Vagina (tissue), 2 donors: Measurements from ENCODE around the gene SSUH2. TPM values are rescaled to one million over a fixed set of nuclear protein-coding genes. Genes with fewer than 3 reads are reported as not detected.

ENCODE experiments used
- DNase-seq, 2 donors: peaks; one replicate each; pipeline ENCODE4 v3.0.0-alpha.2; 2017; ENCODE audit errors: extremely low spot score in 2 of 2
- H3K27ac ChIP-seq: fragments of 200-600 bp; sonication (generic); one replicate; pipeline ENCODE4 v1.5.1; 2019
- H3K27me3 ChIP-seq: fragments of 200-600 bp; sonication (generic); one replicate; pipeline ENCODE4 v1.5.1; 2019
- H3K36me3 ChIP-seq, 2 donors: fragments of 200-600 bp; sonication (generic); one replicate each; pipeline ENCODE4 v1.5.1; 2017 to 2019
- H3K4me1 ChIP-seq: fragments of 200-600 bp; sonication (generic); one replicate; pipeline ENCODE4 v1.5.1; 2019
- H3K4me3 ChIP-seq, 2 donors: fragments of 200-600 bp; sonication (generic); 1 replicate in 1 of 2; 2 replicates in 1 of 2; pipeline ENCODE4 v1.5.1; 2016 to 2019
- H3K9me3 ChIP-seq: fragments of 200-600 bp; sonication (generic); one replicate; pipeline ENCODE4 v1.5.1; 2019
- CTCF ChIP-seq, 3 experiments: fragments of 450-650 bp in 2 of 3; fragments of 200-600 bp in 1 of 3; sonication (generic) in 1 of 3; IDR thresholded peaks; one replicate each; pipeline ENCODE4 v1.5.1; 2017 to 2019; ENCODE audit warnings: antibody characterized with exemption in 3 of 3, mild to moderate bottlenecking in 2 of 3, moderate library complexity in 2 of 3
- POLR2A ChIP-seq, 2 donors: fragments of 450-650 bp; IDR thresholded peaks; one replicate each; pipeline ENCODE4 v1.6.1; 2017; ENCODE audit warnings: antibody characterized with exemption in 2 of 2, mild to moderate bottlenecking in 2 of 2, moderate library complexity in 2 of 2
- POLR2AphosphoS5 ChIP-seq, 2 donors: sonication (generic); formaldehyde crosslinking; IDR thresholded peaks; one replicate each; pipeline ENCODE4 v1.9.0; 2017; ENCODE audit warnings: antibody characterized with exemption in 2 of 2, mild to moderate bottlenecking in 2 of 2, low read depth in 1 of 2; ENCODE audit not compliant: insufficient read depth in 1 of 2
- intact Hi-C: fragments of 100-400 bp; cut with DNase I; formaldehyde crosslinking; loops from one replicate; pipeline ENCODE4 v1.15.1; 2023
- total RNA-seq: library from RNA; depleted of rRNA; stranded (reverse); fragments of >200 nt; gene quantifications from one replicate; pipeline ENCODE4 v1.2.3, GENCODE V29; 2016

The SSUH2 gene
- total RNA-seq, 1 donor from 2014 or later: not detected

DNA sequence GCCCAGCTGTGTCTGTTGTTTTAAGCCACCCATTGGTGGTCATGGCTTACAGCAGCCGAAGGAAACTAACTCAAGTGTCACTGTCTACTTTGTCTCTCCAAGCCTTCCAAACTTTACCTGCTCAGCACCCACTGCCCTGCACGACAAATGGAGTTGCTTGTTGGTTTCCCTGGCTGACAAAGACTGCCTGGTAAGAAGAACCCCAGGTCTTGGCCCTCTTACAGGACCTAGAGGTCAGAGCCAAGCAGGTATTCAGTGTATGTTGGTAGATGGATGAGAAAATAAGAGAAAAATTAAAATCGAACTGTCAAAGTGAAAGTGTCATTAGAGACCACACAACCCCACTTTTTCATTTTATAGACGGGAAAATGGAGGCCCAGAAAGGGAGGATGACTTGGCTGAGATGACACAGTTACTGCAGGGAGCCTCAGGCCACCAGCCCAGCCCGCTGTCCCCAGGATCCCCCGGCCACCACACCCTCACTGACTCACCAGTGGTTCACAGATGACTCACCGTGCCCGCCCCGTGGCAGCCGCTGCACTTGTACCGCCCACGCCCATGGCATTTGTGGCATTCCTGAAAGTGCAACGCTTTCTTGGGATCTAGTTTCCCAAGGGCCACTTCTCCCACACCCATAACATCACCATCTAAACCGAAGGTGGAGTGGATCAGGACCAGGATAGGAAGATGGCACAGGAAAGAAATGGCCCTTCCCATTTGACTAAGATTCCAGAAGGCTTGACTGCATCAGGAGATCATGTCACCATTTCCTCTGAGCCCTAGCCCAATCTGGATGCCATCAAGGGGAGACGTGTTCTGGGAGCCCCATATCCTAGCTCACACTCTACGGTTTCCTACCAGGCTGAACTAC lies 15.2 kb downstream of the SSUH2 start:
- Histone ChIP-seq H3K4me3 (no peak overlapping the region), H3K27ac (no peak overlapping the region), H3K27me3 (no peaks in the 10 kb centered on the region), H3K4me1 (no peaks in the 10 kb centered on the region), H3K9me3 (no peaks in the 10 kb centered on the region), H3K36me3 (no peaks in the 10 kb centered on the region)
- no peak for DNase-seq
- intact Hi-C loops: no loop called here
- TF ChIP-seq CTCF (IDR thresholded peaks at IDR 0.05) (no peak), POLR2AphosphoS5 (IDR thresholded peaks at IDR 0.05; ENCODE audit: insufficient read depth in 1 of 2, low read depth in 1 of 2) (peak in 1 of 2 donors; percentile 56)

GRCh38 chr3:8627949-8628348 lies 16.6 kb downstream of the SSUH2 start:
- H3K27me3 ChIP-seq: no peaks in the 10 kb centered on the region

DNA sequence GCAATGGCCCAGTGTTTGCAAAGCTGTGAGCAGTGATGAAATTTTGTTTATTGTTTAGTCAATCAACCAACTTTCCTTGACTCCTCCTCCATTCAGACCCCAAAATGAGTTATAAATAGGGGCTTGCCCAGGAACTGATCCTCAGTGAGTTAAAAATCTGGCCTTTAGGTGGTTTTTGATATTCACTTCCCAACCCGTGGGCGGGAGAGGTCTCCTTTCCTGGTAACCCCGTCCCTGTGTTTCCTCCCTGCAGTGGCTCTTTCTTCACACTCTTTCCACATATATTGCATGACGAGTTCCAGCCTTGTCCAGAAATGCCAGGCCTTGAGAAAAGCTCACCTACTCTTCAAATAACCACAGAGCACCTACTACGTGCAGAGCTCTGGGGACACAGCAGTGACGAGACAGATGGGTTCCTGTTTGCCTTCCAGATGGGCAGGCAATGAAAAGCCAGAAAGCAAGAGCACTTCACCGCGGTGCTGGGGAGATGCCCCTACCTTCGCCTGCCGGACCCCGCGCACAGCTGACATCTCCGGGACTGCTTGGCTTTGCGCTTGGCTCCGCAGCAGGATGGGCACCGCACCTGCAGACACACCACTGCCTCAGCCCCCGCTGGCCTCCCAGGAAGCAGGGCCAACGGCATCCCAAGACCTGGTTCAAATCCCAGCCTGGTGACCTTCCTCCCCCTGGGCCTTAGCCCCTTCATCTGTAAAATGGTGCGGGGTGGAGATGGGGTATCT lies 17.2 kb downstream of the SSUH2 start:
- no peak for DNase-seq
- no peaks in the 10 kb centered on the region for H3K36me3 ChIP-seq
- H3K4me1 ChIP-seq: peaks cover 5% of the 10 kb centered on the region
- no peaks in the 10 kb centered on the region for H3K9me3 ChIP-seq
- TF ChIP-seq POLR2AphosphoS5 (IDR thresholded peaks at IDR 0.05; ENCODE audit: insufficient read depth in 1 of 2, low read depth in 1 of 2) (no peak), POLR2A (IDR thresholded peaks at IDR 0.05) (no peak), CTCF (IDR thresholded peaks at IDR 0.05) (no peak)
- no peaks in the 10 kb centered on the region for H3K27me3 ChIP-seq
- intact Hi-C loops: no loop called here
- H3K4me3 ChIP-seq: no peak overlapping the region
- H3K27ac ChIP-seq: no peak overlapping the region

More at GRCh38 chr3:8627949-8628348, 16.6 kb downstream of the SSUH2 start:
- TF ChIP-seq CTCF (IDR thresholded peaks at IDR 0.05) (no peak), POLR2AphosphoS5 (IDR thresholded peaks at IDR 0.05; ENCODE audit: insufficient read depth in 1 of 2, low read depth in 1 of 2) (no peak), POLR2A (IDR thresholded peaks at IDR 0.05) (no peak)
- intact Hi-C loops: no loop called here
- Histone ChIP-seq H3K27ac (no peak overlapping the region), H3K4me1 (no peaks in the 10 kb centered on the region), H3K36me3 (no peaks in the 10 kb centered on the region), H3K9me3 (no peaks in the 10 kb centered on the region), H3K4me3 (no peak overlapping the region)
- DNase-seq: no peak

GRCh38 chr3:8625991-8626390 lies 18.6 kb downstream of the SSUH2 start:
- no peak for DNase-seq
- H3K27me3 ChIP-seq: no peaks in the 10 kb centered on the region
- no peak overlapping the region for H3K27ac ChIP-seq
- TF ChIP-seq CTCF (IDR thresholded peaks at IDR 0.05): no peak
- TF ChIP-seq POLR2AphosphoS5 (IDR thresholded peaks at IDR 0.05; ENCODE audit: insufficient read depth in 1 of 2, low read depth in 1 of 2): no peak
- no peak for TF ChIP-seq POLR2A (IDR thresholded peaks at IDR 0.05)
- no peak overlapping the region for H3K4me3 ChIP-seq
- peaks cover 11% of the 10 kb centered on the region for H3K4me1 ChIP-seq
- intact Hi-C loops: no loop called here
- no peaks in the 10 kb centered on the region for H3K9me3 ChIP-seq
- H3K36me3 ChIP-seq: no peaks in the 10 kb centered on the region
